ENCODE results near the gene LENEP.
"Not testable (repeated sequence)": the region's sequence is repeated elsewhere in the genome, so short reads cannot be mapped to it uniquely, and the experiment has no call there.

The LENEP gene

DNA sequence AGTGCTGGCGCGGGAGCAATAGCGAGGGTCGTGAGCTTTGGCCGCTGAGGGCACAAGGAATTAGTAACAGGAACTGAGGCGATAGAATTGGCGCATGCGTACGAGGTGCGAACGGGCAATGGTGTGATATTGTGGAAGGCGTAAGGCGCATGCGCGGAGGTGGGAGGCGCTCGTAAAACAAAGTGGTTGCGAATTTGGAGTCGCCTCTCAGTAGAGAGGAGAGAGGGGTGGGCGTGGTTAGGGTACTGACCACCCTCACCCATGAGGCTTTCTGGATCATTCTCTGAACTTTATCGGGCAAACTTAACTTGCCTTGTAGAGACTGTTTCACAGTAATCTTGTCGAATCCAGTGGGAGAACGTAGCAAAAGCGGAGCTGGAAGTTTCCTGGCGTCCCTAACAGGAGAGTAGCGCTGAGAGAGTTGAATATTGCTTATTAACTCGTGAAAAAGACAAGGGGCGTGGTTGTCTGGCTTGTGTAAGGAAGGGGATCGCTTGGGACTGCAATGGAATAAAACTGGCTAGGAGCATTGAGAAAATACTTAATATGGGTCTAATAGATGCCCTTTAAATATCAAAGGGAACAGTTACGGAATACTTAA is 18.5 kb upstream of the LENEP start:
- DNase-seq (ENCODE audit: low read depth): peak; percentile 87

GRCh38 chr1:154975409-154976059 is 17.9 kb upstream of the LENEP start:
- no peak for DNase-seq (ENCODE audit: low read depth)

GRCh38 chr1:154977762-154978161 is 15.6 kb upstream of the LENEP start:
- not testable (repeated sequence) for DNase-seq (ENCODE audit: low read depth)

DNA sequence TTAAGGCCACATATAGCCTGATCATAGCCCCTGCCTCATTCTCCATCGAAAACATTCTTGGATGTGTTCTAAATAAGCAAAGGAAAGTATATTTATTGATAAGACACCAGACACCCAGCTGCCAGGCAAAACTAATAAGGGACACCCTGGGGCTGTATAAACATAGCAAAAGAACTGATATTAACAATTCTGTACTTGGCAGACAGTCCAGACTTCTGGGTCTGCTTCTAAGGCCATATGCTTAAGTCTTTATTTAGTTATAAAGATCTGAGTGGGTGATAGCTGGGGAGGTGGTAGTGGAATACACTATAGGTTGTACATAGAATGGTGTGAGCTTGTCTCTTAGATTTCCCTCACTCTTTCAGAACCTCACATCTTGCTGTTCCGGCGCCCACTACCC is 15.0 kb upstream of the LENEP start:
- DNase-seq (ENCODE audit: low read depth): no peak

DNA sequence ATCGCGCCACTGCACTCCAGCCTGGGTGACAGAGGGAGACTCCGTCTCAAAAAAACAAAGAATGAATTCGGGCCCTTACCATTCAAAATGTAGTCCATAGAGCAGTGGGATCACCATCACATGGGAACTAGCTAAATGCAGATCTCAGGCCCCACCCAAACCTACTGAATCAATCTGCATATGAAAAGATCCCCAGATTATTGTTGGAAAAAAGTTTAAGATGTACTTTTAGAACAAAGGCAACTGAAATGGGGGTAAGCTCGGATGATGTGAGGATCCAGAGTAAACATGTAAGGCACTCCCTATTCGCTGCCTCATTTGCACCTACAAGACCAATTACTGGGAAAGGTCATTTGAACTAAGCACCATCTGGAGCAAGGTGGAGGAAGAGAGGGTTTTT is 11.0 kb upstream of the LENEP start:
- DNase-seq (ENCODE audit: low read depth): no peak

DNA sequence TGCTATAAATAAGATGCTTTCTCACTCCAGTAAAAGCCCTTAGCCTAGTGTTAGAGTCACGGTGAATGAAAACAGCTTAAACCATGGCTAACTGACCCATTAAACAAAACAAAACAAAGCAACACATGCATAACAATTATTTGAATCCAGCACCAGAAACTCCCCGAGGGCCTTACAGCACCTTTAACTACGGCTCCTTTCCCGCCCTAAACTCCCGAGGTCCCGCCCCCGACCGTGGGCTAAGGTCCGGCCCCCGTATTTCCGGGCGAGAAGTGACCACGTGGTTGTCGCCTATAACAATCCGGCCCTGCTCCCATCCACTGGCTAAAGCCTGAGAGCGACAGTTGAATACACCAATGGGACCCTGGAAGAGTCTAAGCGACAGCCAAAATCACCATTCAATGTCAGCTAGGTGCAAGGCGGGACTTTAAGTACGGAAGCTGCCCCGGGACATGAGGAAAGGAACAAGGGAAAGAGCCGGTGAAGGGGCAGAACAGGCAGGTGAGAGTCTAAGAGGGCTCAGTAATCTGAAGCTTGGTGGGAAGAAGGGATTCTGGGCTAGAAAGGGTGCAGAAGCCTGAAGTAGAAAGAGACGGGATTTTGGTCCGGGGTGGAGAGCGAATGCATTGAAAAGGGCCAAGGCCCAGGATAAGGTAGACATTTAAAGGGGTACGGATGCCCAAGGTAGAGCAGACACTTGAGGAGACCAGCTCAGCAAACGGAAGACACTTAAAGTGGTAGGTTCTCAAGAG is 10.3 kb upstream of the LENEP start, which contains the start of gene FLAD1:
Gene FLAD1 (plus strand): TSS at position 448 of the 752 bp plus-strand sequence. CDS start 351 bp downstream, outside the sequence.
- DNase-seq (ENCODE audit: low read depth): peak; percentile 90

DNA sequence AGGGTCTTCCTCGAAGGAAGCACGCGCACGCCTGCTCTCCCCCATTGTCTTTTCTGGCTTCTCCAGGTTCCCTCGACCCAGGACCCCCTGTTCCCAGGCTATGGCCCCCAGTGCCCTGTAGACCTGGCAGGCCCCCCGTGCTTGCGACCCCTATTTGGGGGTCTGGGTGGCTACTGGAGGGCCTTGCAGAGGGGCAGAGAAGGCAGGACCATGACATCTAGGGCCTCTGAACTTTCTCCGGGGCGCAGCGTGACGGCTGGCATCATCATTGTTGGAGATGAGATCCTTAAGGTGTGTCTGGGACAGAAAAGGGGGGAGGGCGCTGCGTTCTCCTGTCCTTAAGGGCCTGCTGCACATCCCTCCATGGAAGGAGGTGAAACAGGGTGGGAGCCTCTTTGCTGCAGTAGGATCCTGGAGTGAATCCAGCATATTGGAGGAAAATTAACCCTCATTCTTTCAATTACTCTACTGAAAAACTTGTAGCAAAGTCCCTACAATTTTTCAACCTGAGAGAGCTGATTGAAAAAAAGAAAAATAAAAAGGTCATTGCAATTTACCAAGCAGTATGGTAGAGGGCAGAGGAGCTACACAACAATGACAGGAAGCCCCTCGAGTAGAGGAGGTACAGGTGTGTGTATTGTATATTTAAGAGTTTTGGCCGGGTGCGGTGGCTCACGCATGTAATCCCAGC is 9.5 kb upstream of the LENEP start:
- DNase-seq (ENCODE audit: low read depth): no peak

GRCh38 chr1:154986736-154987135 is 6.7 kb upstream of the LENEP start:
- not testable (repeated sequence) for DNase-seq (ENCODE audit: low read depth)

DNA sequence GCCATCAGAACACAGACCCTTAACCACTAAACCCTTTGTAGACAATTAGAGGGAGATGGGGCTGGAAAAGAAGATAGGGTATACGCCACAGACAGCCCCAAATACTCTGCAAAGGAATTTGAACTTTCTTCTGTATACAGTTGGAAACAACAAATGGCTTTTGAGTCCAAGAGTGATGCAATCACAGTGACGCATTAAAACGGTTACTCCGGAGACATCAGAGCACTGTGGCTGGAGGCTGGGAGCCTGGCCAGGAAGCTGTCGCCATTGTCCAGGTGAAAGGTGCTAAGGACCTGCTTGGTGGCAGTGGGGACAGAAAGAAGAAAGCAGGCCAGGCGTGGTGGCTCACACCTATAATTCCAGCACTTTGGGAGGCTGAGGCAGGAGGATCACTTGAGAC is 6.1 kb upstream of the LENEP start:
- DNase-seq (ENCODE audit: low read depth): no peak

DNA sequence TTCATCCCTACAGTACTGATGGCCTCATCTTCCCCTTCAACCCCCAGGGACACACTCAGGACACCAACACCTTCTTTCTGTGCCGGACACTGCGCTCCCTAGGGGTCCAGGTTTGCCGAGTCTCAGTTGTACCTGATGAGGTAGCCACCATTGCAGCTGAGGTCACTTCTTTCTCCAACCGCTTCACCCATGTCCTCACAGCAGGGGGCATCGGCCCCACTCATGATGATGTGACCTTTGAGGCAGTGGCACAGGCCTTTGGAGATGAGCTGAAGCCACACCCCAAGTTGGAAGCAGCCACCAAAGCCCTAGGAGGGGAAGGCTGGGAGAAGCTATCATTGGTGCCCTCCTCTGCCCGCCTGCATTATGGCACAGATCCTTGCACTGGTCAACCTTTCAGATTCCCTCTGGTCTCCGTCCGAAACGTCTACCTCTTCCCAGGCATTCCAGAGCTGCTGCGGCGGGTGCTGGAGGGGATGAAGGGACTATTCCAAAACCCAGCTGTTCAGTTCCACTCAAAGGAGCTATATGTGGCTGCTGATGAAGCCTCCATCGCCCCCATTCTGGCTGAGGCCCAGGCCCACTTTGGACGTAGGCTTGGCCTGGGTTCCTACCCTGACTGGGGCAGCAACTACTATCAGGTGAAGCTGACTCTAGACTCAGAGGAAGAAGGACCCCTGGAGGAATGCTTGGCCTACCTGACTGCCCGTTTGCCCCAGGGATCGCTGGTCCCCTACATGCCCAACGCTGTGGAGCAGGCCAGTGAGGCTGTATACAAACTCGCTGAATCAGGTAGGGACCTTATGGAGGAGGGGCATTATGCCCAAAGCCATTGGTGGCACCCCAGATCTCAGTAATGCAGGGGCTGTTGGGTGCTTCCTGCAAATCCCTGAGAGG is 5.1 kb upstream of the LENEP start:
- DNase-seq (ENCODE audit: low read depth): no peak

DNA sequence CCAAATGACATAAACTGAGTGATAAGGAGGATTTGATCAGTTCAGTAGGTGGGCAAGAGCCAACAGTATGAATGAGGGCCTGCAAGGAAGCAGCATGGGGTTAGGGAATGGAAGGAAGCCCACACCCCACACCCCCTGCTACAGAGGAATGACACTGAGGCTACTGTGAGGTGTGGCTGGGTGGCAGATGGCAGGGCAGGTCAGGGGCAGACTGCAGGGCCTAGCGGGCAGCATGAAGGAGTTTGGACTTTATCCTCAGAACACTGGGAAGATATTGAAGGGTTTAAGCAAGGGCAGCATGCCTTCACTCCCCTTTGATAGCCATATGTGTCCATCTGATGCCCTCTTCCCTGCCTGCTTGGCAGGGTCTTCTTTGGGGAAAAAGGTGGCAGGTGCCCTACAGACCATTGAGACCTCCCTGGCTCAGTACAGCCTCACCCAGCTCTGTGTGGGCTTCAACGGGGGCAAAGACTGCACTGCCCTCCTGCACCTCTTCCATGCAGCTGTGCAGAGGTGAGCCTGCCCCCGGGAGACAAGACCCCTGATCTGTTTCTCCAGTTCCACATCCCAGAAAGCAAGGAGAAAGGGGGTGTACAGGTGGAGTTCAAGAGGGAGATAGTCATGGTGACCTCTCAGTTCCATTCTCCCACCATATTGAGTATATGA is 4.1 kb upstream of the LENEP start:
- no peak for DNase-seq (ENCODE audit: low read depth)

DNA sequence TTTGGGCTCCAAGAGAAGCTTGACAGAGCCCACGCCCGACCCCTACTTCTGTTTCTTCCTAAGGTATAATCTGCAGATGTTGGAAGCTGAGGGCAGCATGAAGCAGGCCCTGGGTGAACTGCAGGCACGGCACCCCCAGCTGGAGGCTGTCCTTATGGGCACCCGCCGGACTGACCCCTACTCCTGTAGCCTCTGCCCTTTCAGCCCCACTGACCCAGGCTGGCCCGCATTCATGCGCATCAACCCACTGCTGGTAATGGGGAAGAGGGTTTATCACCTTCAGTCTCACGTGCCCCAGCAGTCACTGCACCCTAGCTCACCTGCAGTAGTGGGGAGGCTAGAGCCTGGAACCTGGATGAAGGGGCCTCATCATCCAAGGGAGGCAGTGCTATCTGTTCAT is 3.1 kb upstream of the LENEP start:
- no peak for DNase-seq (ENCODE audit: low read depth)

DNA sequence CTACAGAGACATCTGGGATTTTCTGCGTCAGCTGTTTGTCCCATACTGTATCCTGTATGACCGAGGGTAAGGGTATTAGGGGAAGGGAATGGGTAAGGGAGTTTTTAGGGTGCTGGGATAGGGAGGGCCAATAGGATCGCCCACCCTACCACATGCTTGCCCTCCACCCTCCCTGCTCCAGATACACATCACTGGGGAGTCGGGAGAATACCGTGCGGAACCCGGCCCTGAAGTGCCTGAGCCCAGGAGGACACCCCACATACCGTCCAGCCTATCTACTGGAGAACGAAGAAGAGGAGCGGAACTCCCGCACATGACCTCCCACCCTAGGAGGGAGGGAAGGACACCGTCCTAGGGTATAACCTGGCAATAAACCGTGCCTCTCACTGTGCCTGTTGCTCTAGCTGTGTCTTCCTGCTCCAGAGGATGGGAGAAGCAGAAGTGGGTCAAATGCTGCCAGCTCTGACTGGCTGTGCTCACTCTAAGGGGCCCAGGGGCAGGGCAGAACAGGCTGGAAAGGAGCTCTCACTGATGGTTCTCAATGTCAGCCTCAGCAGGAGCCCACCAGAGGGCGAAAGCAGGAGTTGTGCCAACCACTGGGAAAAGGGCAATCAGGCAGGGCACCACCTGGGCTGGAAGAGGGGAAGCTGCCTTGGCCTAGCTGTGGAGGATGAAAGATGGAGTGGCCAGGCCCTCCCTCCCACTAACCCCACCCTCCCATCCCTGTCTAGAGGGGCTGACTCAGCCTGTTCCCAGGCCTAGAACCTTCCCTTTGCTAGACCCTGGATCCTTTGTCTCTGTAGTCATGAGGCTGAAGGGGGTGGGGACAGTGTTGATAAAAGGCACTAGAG is 440 bp upstream of the LENEP start:
- DNase-seq (ENCODE audit: low read depth): no peak

DNA sequence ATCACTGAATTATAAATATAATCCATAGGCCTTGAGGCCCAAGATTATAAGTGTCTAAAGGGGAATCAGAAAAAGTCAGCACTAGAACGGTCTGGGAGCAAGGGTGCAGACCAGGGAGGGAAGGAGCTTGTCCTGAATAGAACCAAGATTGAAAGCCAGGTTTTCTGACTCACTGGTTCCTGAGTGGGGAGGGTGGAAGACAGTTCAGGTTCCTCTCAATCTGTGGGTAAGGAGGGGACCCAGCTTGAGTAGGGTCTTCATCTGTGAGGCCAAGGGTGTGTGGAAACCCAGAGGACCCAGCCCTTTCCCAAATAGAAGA is 842 bp downstream of the LENEP start:
- DNase-seq (ENCODE audit: low read depth): no peak

- DNase-seq (ENCODE audit: low read depth): no peak
These were observed 1.2 kb downstream of the LENEP start for GRCh38 chr1:154994591-154994990.

- DNase-seq (ENCODE audit: low read depth): not testable (repeated sequence)
These were observed 2.1 kb downstream of the LENEP start for GRCh38 chr1:154995301-154995983.

- DNase-seq (ENCODE audit: low read depth): no peak
These were observed 3.7 kb downstream of the LENEP start for GRCh38 chr1:154996966-154997701.

GRCh38 chr1:154998201-154998780 is 4.9 kb downstream of the LENEP start:
- no peak for DNase-seq (ENCODE audit: low read depth)
